HG02852 (cell line): ENCODE results near the gene SLC25A25.
A peak's percentile ranks its signal among the peaks of the same experiment; 100 is the strongest.
"Not testable (repeated sequence)": the region's sequence is repeated elsewhere in the genome, so short reads cannot be mapped to it uniquely, and the experiment has no call there.

Experiments
- ATAC-seq: cut with Tn5 transposase; IDR thresholded peaks from one replicate; pipeline ENCODE4 v1.9.1; 2021; ENCODE audit warnings: mild to moderate bottlenecking, moderate library complexity; ENCODE audit not compliant: unreplicated experiment

Gene SLC25A25

GRCh38 chr9:128051932-128052709, 15.9 kb upstream of the SLC25A25 start:
- ATAC-seq: no peak

- ATAC-seq: no peak
Observed at GRCh38 chr9:128053560-128053959, 14.5 kb upstream of the SLC25A25 start.

- no peak for ATAC-seq
Observed at GRCh38 chr9:128054087-128054486, 13.9 kb upstream of the SLC25A25 start.

- no peak for ATAC-seq
Observed at GRCh38 chr9:128055344-128056040, 12.5 kb upstream of the SLC25A25 start.

- ATAC-seq: no peak
Observed at GRCh38 chr9:128056086-128056485, 11.9 kb upstream of the SLC25A25 start.

GRCh38 chr9:128056887-128057723, 10.9 kb upstream of the SLC25A25 start:
- ATAC-seq: no peak

- no peak for ATAC-seq
Observed at GRCh38 chr9:128057724-128058409, 10.2 kb upstream of the SLC25A25 start.

GRCh38 chr9:128059365-128059983, 8.6 kb upstream of the SLC25A25 start:
- no peak for ATAC-seq

- ATAC-seq: no peak
Observed at GRCh38 chr9:128061275-128061960, 6.6 kb upstream of the SLC25A25 start.

GRCh38 chr9:128062279-128062678, 5.8 kb upstream of the SLC25A25 start:
- no peak for ATAC-seq

- no peak for ATAC-seq
Observed at GRCh38 chr9:128062846-128063831, 4.9 kb upstream of the SLC25A25 start.

GRCh38 chr9:128065907-128066712, 1.9 kb upstream of the SLC25A25 start:
- no peak for ATAC-seq

GRCh38 chr9:128066713-128067644, 1.1 kb upstream of the SLC25A25 start, which contains the start of gene NAIF1:
TSS of gene NAIF1 (minus strand) at chr9:128067320. CDS start at chr9:128067101, 219 bp downstream.
- ATAC-seq: peak; percentile 57

- ATAC-seq: peak; percentile 14
Observed at GRCh38 chr9:128068386-128069205, 564 bp downstream of the SLC25A25 start.

GRCh38 chr9:128070874-128071273, 2.8 kb downstream of the SLC25A25 start:
- ATAC-seq: no peak

GRCh38 chr9:128071475-128071874, 3.4 kb downstream of the SLC25A25 start:
- ATAC-seq: not testable (repeated sequence)
